ENCODE measurements around the gene CCDC14. TPM values are rescaled to one million over a fixed set of nuclear protein-coding genes. Genes with fewer than 3 reads are reported as not detected.

Gene CCDC14
- total RNA-seq, 1 experiment from 2014 or later, result 52.4 TPM

DNA sequence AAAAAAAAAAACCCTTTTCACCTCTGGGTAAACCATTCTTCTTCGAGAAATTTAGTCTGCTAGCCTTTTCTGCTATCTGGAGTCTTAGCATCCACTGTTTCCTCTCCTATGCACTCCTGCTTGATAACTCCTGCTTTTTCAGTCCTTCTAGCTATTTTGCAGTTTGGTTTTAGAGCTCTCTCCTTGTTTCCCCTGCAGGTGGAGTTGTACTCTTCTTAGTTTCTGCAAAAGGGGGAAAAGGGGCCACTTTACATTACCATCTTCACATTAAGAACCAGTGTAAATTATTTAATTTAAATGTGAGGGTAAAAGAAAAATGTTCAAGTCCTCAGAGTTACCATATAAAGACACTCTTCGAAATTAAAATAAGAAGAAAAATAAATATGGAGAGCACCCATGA lies 53.3 kb downstream of the CCDC14 start (continued):
- TF ChIP-seq, protein P1, sequence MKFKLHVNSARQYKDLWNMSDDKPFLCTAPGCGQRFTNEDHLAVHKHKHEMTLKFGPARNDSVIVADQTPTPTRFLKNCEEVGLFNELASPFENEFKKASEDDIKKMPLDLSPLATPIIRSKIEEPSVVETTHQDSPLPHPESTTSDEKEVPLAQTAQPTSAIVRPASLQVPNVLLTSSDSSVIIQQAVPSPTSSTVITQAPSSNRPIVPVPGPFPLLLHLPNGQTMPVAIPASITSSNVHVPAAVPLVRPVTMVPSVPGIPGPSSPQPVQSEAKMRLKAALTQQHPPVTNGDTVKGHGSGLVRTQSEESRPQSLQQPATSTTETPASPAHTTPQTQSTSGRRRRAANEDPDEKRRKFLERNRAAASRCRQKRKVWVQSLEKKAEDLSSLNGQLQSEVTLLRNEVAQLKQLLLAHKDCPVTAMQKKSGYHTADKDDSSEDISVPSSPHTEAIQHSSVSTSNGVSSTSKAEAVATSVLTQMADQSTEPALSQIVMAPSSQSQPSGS (CRISPR knock-in tag; IDR thresholded peaks at IDR 0.05; ENCODE audit: borderline replicate concordance, low read depth), result no peak
- TF ChIP-seq, protein P2, sequence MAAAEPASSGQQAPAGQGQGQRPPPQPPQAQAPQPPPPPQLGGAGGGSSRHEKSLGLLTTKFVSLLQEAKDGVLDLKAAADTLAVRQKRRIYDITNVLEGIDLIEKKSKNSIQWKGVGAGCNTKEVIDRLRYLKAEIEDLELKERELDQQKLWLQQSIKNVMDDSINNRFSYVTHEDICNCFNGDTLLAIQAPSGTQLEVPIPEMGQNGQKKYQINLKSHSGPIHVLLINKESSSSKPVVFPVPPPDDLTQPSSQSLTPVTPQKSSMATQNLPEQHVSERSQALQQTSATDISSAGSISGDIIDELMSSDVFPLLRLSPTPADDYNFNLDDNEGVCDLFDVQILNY (CRISPR knock-in tag; IDR thresholded peaks at IDR 0.05), result no peak
- TF ChIP-seq, protein P3, sequence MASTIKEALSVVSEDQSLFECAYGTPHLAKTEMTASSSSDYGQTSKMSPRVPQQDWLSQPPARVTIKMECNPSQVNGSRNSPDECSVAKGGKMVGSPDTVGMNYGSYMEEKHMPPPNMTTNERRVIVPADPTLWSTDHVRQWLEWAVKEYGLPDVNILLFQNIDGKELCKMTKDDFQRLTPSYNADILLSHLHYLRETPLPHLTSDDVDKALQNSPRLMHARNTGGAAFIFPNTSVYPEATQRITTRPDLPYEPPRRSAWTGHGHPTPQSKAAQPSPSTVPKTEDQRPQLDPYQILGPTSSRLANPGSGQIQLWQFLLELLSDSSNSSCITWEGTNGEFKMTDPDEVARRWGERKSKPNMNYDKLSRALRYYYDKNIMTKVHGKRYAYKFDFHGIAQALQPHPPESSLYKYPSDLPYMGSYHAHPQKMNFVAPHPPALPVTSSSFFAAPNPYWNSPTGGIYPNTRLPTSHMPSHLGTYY (CRISPR knock-in tag; IDR thresholded peaks at IDR 0.05), result no peak

DNA sequence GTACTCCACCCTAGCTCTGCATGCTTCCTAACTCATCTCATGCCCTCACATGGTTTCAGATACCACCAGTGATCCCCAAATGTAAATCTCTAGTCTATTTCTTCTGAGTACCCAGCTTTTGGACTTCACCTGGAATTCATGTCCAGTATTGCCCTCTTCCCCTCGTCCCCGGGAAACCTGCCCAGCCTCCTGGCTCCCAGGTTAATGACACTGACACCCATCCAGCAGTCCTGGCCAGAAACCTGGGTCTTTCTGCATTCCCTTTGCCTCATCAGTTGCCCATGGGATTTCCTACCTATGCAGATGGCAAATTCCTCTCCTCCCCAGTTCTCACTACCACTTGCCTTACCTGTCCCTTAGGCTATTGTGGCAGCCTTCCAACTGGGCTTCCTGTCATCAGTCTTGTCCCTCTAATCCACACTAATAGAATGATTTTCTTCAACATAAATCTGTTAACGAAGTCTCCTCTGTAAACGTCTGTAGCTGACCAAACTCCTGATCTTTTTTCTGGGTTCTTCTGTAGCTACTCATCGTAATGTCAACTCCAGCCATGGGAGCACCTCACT lies 61.6 kb downstream of the CCDC14 start:
- DNase-seq (ENCODE audit: low spot score), result no peak
- TF ChIP-seq, protein P4, sequence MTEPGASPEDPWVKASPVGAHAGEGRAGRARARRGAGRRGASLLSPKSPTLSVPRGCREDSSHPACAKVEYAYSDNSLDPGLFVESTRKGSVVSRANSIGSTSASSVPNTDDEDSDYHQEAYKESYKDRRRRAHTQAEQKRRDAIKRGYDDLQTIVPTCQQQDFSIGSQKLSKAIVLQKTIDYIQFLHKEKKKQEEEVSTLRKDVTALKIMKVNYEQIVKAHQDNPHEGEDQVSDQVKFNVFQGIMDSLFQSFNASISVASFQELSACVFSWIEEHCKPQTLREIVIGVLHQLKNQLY (CRISPR knock-in tag; IDR thresholded peaks at IDR 0.05), result no peak
- TF ChIP-seq, protein P5, sequence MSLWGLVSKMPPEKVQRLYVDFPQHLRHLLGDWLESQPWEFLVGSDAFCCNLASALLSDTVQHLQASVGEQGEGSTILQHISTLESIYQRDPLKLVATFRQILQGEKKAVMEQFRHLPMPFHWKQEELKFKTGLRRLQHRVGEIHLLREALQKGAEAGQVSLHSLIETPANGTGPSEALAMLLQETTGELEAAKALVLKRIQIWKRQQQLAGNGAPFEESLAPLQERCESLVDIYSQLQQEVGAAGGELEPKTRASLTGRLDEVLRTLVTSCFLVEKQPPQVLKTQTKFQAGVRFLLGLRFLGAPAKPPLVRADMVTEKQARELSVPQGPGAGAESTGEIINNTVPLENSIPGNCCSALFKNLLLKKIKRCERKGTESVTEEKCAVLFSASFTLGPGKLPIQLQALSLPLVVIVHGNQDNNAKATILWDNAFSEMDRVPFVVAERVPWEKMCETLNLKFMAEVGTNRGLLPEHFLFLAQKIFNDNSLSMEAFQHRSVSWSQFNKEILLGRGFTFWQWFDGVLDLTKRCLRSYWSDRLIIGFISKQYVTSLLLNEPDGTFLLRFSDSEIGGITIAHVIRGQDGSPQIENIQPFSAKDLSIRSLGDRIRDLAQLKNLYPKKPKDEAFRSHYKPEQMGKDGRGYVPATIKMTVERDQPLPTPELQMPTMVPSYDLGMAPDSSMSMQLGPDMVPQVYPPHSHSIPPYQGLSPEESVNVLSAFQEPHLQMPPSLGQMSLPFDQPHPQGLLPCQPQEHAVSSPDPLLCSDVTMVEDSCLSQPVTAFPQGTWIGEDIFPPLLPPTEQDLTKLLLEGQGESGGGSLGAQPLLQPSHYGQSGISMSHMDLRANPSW (CRISPR knock-in tag; conservative IDR thresholded peaks at IDR 0.05; ENCODE audit: low read depth), result no peak
- TF ChIP-seq NFATC4 (CRISPR knock-in tag; IDR thresholded peaks at IDR 0.05) (no peak), RORB (CRISPR knock-in tag; IDR thresholded peaks at IDR 0.05) (no peak), MYBL2 (CRISPR knock-in tag; IDR thresholded peaks at IDR 0.05) (no peak), CREM (CRISPR knock-in tag; IDR thresholded peaks at IDR 0.05) (no peak)
- TF ChIP-seq, protein P6, sequence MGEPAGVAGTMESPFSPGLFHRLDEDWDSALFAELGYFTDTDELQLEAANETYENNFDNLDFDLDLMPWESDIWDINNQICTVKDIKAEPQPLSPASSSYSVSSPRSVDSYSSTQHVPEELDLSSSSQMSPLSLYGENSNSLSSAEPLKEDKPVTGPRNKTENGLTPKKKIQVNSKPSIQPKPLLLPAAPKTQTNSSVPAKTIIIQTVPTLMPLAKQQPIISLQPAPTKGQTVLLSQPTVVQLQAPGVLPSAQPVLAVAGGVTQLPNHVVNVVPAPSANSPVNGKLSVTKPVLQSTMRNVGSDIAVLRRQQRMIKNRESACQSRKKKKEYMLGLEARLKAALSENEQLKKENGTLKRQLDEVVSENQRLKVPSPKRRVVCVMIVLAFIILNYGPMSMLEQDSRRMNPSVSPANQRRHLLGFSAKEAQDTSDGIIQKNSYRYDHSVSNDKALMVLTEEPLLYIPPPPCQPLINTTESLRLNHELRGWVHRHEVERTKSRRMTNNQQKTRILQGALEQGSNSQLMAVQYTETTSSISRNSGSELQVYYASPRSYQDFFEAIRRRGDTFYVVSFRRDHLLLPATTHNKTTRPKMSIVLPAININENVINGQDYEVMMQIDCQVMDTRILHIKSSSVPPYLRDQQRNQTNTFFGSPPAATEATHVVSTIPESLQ (CRISPR knock-in tag; IDR thresholded peaks at IDR 0.05), result no peak
- TF ChIP-seq, protein P7, sequence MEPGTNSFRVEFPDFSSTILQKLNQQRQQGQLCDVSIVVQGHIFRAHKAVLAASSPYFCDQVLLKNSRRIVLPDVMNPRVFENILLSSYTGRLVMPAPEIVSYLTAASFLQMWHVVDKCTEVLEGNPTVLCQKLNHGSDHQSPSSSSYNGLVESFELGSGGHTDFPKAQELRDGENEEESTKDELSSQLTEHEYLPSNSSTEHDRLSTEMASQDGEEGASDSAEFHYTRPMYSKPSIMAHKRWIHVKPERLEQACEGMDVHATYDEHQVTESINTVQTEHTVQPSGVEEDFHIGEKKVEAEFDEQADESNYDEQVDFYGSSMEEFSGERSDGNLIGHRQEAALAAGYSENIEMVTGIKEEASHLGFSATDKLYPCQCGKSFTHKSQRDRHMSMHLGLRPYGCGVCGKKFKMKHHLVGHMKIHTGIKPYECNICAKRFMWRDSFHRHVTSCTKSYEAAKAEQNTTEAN (CRISPR knock-in tag; IDR thresholded peaks at IDR 0.05), result no peak
- no peak for ATAC-seq
- H3K4me3 Mint-ChIP-seq, result no peak overlapping the region
- H3K27me3 Mint-ChIP-seq (ENCODE audit: low read depth), result no peaks in the 10 kb centered on the region
- ChIA-PET POLR2A (no interaction called here), CTCF (interaction anchor here (0.9 to 1.1 kb wide), 2 partner anchors 8 to 80 kb away, joined by 3 to 5 read pairs; no protein-coding TSS in a partner anchor)
- no peak overlapping the region for H3K27ac Mint-ChIP-seq
- H3K36me3 Mint-ChIP-seq, result no peaks in the 10 kb centered on the region
- no peaks in the 10 kb centered on the region; the same call in 1 of the 2 replicates for H3K4me1 Mint-ChIP-seq
- H3K9me3 Mint-ChIP-seq, result no peaks in the 10 kb centered on the region

DNA sequence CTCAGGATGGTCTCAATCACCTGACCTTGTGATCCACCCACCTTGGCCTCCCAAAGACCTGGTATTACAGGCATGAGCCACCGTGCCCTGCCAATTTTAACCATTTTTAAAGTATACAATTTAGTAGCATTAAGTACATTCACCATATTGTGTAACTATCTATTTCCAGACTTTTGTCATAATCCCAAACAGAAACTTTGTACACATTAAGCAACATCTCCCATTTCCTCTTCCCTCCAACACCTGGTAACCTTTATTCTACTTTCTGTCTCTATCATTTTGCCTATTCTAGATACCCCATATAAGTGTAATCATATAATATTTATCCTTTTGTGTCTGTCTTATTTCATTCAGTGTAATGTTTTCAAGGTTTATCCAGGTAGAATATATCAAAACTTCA lies 68.0 kb downstream of the CCDC14 start:
- CTCF ChIA-PET, result no interaction called here
- no peak for TF ChIP-seq RORB (CRISPR knock-in tag; IDR thresholded peaks at IDR 0.05)
- TF ChIP-seq, protein P8, sequence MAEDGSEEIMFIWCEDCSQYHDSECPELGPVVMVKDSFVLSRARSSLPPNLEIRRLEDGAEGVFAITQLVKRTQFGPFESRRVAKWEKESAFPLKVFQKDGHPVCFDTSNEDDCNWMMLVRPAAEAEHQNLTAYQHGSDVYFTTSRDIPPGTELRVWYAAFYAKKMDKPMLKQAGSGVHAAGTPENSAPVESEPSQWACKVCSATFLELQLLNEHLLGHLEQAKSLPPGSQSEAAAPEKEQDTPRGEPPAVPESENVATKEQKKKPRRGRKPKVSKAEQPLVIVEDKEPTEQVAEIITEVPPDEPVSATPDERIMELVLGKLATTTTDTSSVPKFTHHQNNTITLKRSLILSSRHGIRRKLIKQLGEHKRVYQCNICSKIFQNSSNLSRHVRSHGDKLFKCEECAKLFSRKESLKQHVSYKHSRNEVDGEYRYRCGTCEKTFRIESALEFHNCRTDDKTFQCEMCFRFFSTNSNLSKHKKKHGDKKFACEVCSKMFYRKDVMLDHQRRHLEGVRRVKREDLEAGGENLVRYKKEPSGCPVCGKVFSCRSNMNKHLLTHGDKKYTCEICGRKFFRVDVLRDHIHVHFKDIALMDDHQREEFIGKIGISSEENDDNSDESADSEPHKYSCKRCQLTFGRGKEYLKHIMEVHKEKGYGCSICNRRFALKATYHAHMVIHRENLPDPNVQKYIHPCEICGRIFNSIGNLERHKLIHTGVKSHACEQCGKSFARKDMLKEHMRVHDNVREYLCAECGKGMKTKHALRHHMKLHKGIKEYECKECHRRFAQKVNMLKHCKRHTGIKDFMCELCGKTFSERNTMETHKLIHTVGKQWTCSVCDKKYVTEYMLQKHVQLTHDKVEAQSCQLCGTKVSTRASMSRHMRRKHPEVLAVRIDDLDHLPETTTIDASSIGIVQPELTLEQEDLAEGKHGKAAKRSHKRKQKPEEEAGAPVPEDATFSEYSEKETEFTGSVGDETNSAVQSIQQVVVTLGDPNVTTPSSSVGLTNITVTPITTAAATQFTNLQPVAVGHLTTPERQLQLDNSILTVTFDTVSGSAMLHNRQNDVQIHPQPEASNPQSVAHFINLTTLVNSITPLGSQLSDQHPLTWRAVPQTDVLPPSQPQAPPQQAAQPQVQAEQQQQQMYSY (CRISPR knock-in tag; IDR thresholded peaks at IDR 0.05), result no peak
- no peak for TF ChIP-seq JUN (CRISPR knock-in tag; IDR thresholded peaks at IDR 0.05)
- TF ChIP-seq, protein P9, sequence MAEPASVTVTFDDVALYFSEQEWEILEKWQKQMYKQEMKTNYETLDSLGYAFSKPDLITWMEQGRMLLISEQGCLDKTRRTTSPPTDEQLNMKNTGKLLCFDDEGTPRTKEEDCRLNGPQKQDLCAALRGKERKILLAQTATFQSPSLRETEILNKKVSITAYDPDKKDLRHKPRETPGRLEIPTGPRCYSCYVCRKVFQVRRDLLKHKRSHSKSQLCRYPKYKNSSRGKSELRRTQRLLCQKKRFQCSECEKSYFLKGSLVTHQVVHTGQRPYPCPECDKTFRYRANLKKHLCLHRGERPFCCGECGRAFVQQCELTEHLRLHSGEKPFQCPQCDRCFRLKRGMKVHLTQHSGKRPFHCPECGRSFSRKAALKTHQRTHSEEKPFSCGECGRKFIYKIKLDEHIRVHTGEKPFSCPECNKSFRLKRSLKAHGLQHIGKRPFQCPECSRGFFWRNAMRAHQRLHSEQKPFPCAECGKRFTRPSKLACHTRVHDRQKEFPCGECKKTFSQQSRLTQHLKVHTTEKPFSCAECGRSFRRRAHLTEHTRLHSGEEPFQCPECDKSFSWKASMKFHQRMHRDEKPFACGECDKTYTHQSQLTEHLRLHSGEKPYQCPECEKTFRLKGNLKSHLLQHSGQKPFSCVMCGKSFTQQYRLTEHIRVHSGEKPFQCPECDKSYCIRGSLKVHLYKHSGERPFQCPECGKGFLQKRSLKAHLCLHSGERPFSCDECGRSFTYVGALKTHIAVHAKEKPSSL (CRISPR knock-in tag; conservative IDR thresholded peaks at IDR 0.05), result no peak
- no peak for TF ChIP-seq ZNF423 (CRISPR knock-in tag; IDR thresholded peaks at IDR 0.05)

More for the DNA sequence above, 68.0 kb downstream of the CCDC14 start:
- Mint-ChIP-seq H3K27me3 (ENCODE audit: low read depth) (peaks cover 4% of the 10 kb centered on the region; the same call in 1 of the 2 replicates), H3K27ac (no peak overlapping the region), H3K9me3 (peaks cover 54% of the 10 kb centered on the region), H3K4me3 (no peak overlapping the region), H3K36me3 (peaks cover 44% of the 10 kb centered on the region), H3K4me1 (no peaks in the 10 kb centered on the region)
- POLR2A ChIA-PET, result no interaction called here
- ATAC-seq (no peak), DNase-seq (ENCODE audit: low spot score) (no peak)
